Measurements from ENCODE around the gene CLECL1. TPM values are rescaled to one million over a fixed set of nuclear protein-coding genes. Genes with fewer than 3 reads are reported as not detected.

Gene CLECL1
- total and polyA plus RNA-seq, 9 of the 15 experiments (the other 6 are each of a cell fraction or from before 2014, with no cell fraction given), result 0.13 to 0.25 TPM; not detected in 7

GRCh38 chr12:9760699-9761418, 28.0 kb upstream of the CLECL1 start, which contains the start of gene CD69:
Gene CD69, minus strand, starts transcription at chr12:9760901. Its CDS starts 81 bp downstream, at chr12:9760820.
- Histone ChIP-seq H3K4me1 (replicated peaks in 1 of 2; ENCODE audit: control insufficient read depth in 2 of 2, insufficient read depth in 2 of 2, low read length in 2 of 2) (peaks cover 3 to 18% of the 10 kb centered on the region in 2 experiments; a peak in 4 of 5 replicates), H3K36me3 (ENCODE audit: control insufficient read depth, insufficient read depth, low read length) (peaks cover 9% of the 10 kb centered on the region; the same call in 2 of the 3 replicates), H3K27ac (ENCODE audit: extremely low read depth, low read depth, low read length) (peak within 1 kb of the TSS; percentile 75), H3K79me2 (ENCODE audit: control insufficient read depth, insufficient read depth, low read length) (peaks cover 50% of the 10 kb centered on the region), H4K20me1 (replicated peaks; ENCODE audit: control insufficient read depth, insufficient read depth, low read length) (no peaks in the 10 kb centered on the region; the same call in 1 of the 2 replicates), H3K4me3 (peak within 1 kb of the TSS; percentile 52), H2AFZ (ENCODE audit: low read depth, low read length) (peak within 1 kb of the TSS; percentile 21), H3K9me3 (replicated peaks; ENCODE audit: control insufficient read depth, insufficient read depth, low read depth, low read length) (peaks cover 6% of the 10 kb centered on the region), H3K27me3 (ENCODE audit: control insufficient read depth in 2 of 2, insufficient read depth in 2 of 2, low read length in 2 of 2) (no peaks in the 10 kb centered on the region), H3K4me2 (ENCODE audit: insufficient read depth, low read length) (peak within 1 kb of the TSS; percentile 90), H3K9ac (ENCODE audit: insufficient read depth in 1 of 2, low read depth in 2 of 2, low read length in 2 of 2) (peak within 1 kb of the TSS in 1 of 2 experiments; percentile 77; a peak in 2 of 4 replicates), H3K9me1 (ENCODE audit: control insufficient read depth, insufficient read depth, low read length) (no peaks in the 10 kb centered on the region)
- DNase-seq (ENCODE audit: extremely low read depth in 1 of 4, low spot score in 3 of 4) (peak in 3 of 4 experiments; percentile 12 to 86 (median 44)), ATAC-seq (peak; percentile 82), FAIRE-seq (peak; percentile 92)
- WGBS (ENCODE audit: insufficient coverage, low coverage, missing lambda C conversion rate), result 0% methylated on average over 6 of the region's 6 CpGs
- CTCF ChIA-PET (ENCODE audit: low intra/inter-chr PET ratio), result no interaction called here
- BruUV-seq (replicated peaks), result TSS peak; percentile 31
- POLR2A ChIA-PET, result interaction anchor here (0.6 to 1.6 kb wide), 7 partner anchors 9 to 35 kb away, joined by 3 to 9 read pairs (median 7); no protein-coding TSS in a partner anchor
- in situ Hi-C loops (cut with MboI), result no loop called here
- intact Hi-C loops (cut with micrococcal nuclease), result no loop called here
- TF ChIP-seq TBL1XR1 (IDR thresholded peaks at IDR 0.05; ENCODE audit: low read length in 2 of 2) (0 out of 4 replicates have a peak, but pooled peaks of 1 of the 2 experiments have one; percentile 29), C11orf30 (IDR thresholded peaks at IDR 0.05; ENCODE audit: low read depth) (peak; percentile 30; the same call in 1 of the 2 replicates), ZNF316 (IDR thresholded peaks at IDR 0.05) (peak; percentile 25; the same call in 1 of the 2 replicates), MEIS2 (IDR thresholded peaks at IDR 0.05; ENCODE audit: partially characterized antibody) (peak; percentile 88), NR1H2 (CRISPR knock-in tag; IDR thresholded peaks at IDR 0.05) (no peak), POLR2G (IDR thresholded peaks at IDR 0.05; ENCODE audit: low read depth, low read length) (peak; percentile 80), ATF1 (CRISPR knock-in tag; IDR thresholded peaks at IDR 0.05) (no peak), ATF1 (tag; IDR thresholded peaks at IDR 0.05) (0 out of 2 replicates have a peak, but pooled peaks have one; percentile 8), TEAD4 (IDR thresholded peaks at IDR 0.05; ENCODE audit: low read length) (peak; percentile 51), TEAD4 (CRISPR knock-in tag; IDR thresholded peaks at IDR 0.05; ENCODE audit: borderline replicate concordance) (no peak), CREM (IDR thresholded peaks at IDR 0.05; ENCODE audit: low read depth) (peak; percentile 27; the same call in 1 of the 2 replicates), ILF3 (IDR thresholded peaks at IDR 0.05; ENCODE audit: borderline replicate concordance) (no peak), HMBOX1 (IDR thresholded peaks at IDR 0.05) (peak; percentile 54; the same call in 1 of the 2 replicates)
- TF ChIP-seq, protein P1, sequence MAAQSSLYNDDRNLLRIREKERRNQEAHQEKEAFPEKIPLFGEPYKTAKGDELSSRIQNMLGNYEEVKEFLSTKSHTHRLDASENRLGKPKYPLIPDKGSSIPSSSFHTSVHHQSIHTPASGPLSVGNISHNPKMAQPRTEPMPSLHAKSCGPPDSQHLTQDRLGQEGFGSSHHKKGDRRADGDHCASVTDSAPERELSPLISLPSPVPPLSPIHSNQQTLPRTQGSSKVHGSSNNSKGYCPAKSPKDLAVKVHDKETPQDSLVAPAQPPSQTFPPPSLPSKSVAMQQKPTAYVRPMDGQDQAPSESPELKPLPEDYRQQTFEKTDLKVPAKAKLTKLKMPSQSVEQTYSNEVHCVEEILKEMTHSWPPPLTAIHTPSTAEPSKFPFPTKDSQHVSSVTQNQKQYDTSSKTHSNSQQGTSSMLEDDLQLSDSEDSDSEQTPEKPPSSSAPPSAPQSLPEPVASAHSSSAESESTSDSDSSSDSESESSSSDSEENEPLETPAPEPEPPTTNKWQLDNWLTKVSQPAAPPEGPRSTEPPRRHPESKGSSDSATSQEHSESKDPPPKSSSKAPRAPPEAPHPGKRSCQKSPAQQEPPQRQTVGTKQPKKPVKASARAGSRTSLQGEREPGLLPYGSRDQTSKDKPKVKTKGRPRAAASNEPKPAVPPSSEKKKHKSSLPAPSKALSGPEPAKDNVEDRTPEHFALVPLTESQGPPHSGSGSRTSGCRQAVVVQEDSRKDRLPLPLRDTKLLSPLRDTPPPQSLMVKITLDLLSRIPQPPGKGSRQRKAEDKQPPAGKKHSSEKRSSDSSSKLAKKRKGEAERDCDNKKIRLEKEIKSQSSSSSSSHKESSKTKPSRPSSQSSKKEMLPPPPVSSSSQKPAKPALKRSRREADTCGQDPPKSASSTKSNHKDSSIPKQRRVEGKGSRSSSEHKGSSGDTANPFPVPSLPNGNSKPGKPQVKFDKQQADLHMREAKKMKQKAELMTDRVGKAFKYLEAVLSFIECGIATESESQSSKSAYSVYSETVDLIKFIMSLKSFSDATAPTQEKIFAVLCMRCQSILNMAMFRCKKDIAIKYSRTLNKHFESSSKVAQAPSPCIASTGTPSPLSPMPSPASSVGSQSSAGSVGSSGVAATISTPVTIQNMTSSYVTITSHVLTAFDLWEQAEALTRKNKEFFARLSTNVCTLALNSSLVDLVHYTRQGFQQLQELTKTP (IDR thresholded peaks at IDR 0.05; ENCODE audit: low read depth in 1 of 2, partially characterized antibody in 2 of 2), result peak; percentile 85 to 92
- TF ChIP-seq, protein P2, sequence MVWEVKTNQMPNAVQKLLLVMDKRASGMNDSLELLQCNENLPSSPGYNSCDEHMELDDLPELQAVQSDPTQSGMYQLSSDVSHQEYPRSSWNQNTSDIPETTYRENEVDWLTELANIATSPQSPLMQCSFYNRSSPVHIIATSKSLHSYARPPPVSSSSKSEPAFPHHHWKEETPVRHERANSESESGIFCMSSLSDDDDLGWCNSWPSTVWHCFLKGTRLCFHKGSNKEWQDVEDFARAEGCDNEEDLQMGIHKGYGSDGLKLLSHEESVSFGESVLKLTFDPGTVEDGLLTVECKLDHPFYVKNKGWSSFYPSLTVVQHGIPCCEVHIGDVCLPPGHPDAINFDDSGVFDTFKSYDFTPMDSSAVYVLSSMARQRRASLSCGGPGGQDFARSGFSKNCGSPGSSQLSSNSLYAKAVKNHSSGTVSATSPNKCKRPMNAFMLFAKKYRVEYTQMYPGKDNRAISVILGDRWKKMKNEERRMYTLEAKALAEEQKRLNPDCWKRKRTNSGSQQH (CRISPR knock-in tag; IDR thresholded peaks at IDR 0.05), result no peak
